B cell (primary cell): ENCODE results near the gene ATP10B. TPM values are rescaled to one million over a fixed set of nuclear protein-coding genes. Genes with fewer than 3 reads are reported as not detected.

ENCODE experiments used
- ATAC-seq: fragments of 200-7000 bp; cut with Tn5 transposase; one replicate; pipeline ENCODE4 v1.10.0; 2021; ENCODE audit warnings: low read depth, mild to moderate bottlenecking, moderate number of reproducible peaks, moderate library complexity
- CTCF ChIA-PET: fragments of 350-600 bp; sonication (Branson Sonifier 250); formaldehyde crosslinking; loops from one replicate; lab custom pipeline; 2021; ENCODE audit warnings: antibody characterized with exemption, inconsistent platforms; lab: Charles Lee
- POLR2A ChIA-PET: fragments of 350-600 bp; sonication (Branson Sonifier 250); formaldehyde crosslinking; loops from one replicate; lab custom pipeline; 2021; ENCODE audit warnings: antibody characterized with exemption; lab: Charles Lee
- DNase-seq: peaks from one replicate; pipeline ENCODE4 v3.0.0; 2013
- H2AFZ ChIP-seq: 2 replicates; pipeline ENCODE4 v1.6.1; 2012; ENCODE audit warnings: mild to moderate bottlenecking, low read depth, low read length; ENCODE audit not compliant: insufficient read depth, poor library complexity, severe bottlenecking
- H3K27ac ChIP-seq, 2 donors: 1 replicate in 1 of 2; 2 replicates in 1 of 2; pipeline ENCODE4 v1.5.1; 2012 to 2013; ENCODE audit warnings: low read length in 2 of 2, mild to moderate bottlenecking in 2 of 2, moderate library complexity in 1 of 2
- H3K27me3 ChIP-seq, 4 experiments: fragments of 200-600 bp in 1 of 4; sonication (generic) in 1 of 4; replicated peaks in 1 of 4; 1 replicate in 2 of 4; 2 replicates in 2 of 4; pipeline versions ENCODE4 v1.6.1 to v1.7.0; 2013 to 2016; ENCODE audit warnings: low read length in 3 of 4, mild to moderate bottlenecking in 2 of 4, mixed read lengths in 1 of 4, moderate library complexity in 1 of 4; ENCODE audit not compliant: insufficient read depth in 4 of 4, control insufficient read depth in 3 of 4; ENCODE audit errors: control extremely low read depth in 1 of 4
- H3K36me3 ChIP-seq, 2 experiments: replicated peaks in 1 of 2; 1 replicate in 1 of 2; 2 replicates in 1 of 2; pipeline versions ENCODE4 v1.6.1 to v1.7.1; 2013; ENCODE audit warnings: low read length in 1 of 2; ENCODE audit not compliant: insufficient read depth in 2 of 2, control insufficient read depth in 1 of 2; ENCODE audit errors: control extremely low read depth in 1 of 2, extremely low read depth in 1 of 2
- H3K4me1 ChIP-seq, 2 donors: fragments of 200-600 bp in 1 of 2; sonication (generic) in 1 of 2; 1 replicate in 1 of 2; 2 replicates in 1 of 2; pipeline versions ENCODE4 v1.5.1 to v1.6.1; 2013 to 2017; ENCODE audit warnings: low read length in 2 of 2; ENCODE audit not compliant: control insufficient read depth in 2 of 2, insufficient read depth in 2 of 2
- H3K4me2 ChIP-seq: replicated peaks from 2 replicates; pipeline ENCODE3; 2012; ENCODE audit warnings: mild to moderate bottlenecking, low read depth, low read length; ENCODE audit not compliant: poor library complexity, severe bottlenecking
- H3K4me3 ChIP-seq, 5 experiments: fragments of 200-600 bp in 1 of 5; sonication (generic) in 1 of 5; 1 replicate in 3 of 5; 2 replicates in 2 of 5; pipeline versions ENCODE4 v1.5.1 to v1.7.0; 2011 to 2016; ENCODE audit warnings: low read length in 4 of 5, mild to moderate bottlenecking in 4 of 5, low read depth in 2 of 5, control low read depth in 1 of 5, moderate library complexity in 1 of 5; ENCODE audit not compliant: insufficient read depth in 1 of 5; ENCODE audit errors: control extremely low read depth in 1 of 5, extremely low read depth in 1 of 5
- H3K79me2 ChIP-seq: fragments of 200-600 bp; sonication (generic); one replicate; pipeline ENCODE4 v1.6.0; 2016; ENCODE audit warnings: low read length; ENCODE audit not compliant: control insufficient read depth, insufficient read depth
- H3K9ac ChIP-seq: fragments of 200-600 bp; sonication (generic); 2 replicates; pipeline ENCODE4 v1.6.1; 2017; ENCODE audit warnings: mild to moderate bottlenecking, low read length, moderate library complexity
- H3K9me3 ChIP-seq, 3 donors: one replicate each; pipeline versions ENCODE4 v1.6.1 to v1.7.1; 2013; ENCODE audit warnings: low read length in 2 of 3; ENCODE audit not compliant: control insufficient read depth in 2 of 3, insufficient read depth in 1 of 3; ENCODE audit errors: control extremely low read depth in 1 of 3
- H4K20me1 ChIP-seq: 2 replicates; pipeline ENCODE4 v1.6.0; 2012; ENCODE audit warnings: mild to moderate bottlenecking, low read length; ENCODE audit not compliant: insufficient read depth, control insufficient read depth, poor library complexity, severe bottlenecking
- H3K27ac Mint-ChIP-seq: one replicate; pipeline ENCODE4 v1.8.0; 2021; ENCODE audit warnings: mixed read lengths
- H3K27me3 Mint-ChIP-seq: one replicate; pipeline ENCODE4 v1.8.0; 2021; ENCODE audit warnings: mixed read lengths
- H3K4me1 Mint-ChIP-seq: one replicate; pipeline ENCODE4 v1.8.0; 2021; ENCODE audit warnings: mixed read lengths
- H3K4me3 Mint-ChIP-seq: one replicate; pipeline ENCODE4 v1.8.0; 2021; ENCODE audit warnings: mixed read lengths
- H3K9me3 Mint-ChIP-seq: one replicate; pipeline ENCODE4 v1.8.0; 2022; ENCODE audit warnings: mixed read lengths; ENCODE audit not compliant: insufficient read depth
- CTCF ChIP-seq: fragments of 200-600 bp; IDR thresholded peaks from one replicate; pipeline ENCODE4 v1.8.0; 2022; ENCODE audit warnings: antibody characterized with exemption, mild to moderate bottlenecking
- EZH2 ChIP-seq: IDR thresholded peaks from 2 replicates; pipeline ENCODE4 v1.6.1; 2012; ENCODE audit warnings: borderline replicate concordance, low read depth, mild to moderate bottlenecking, moderate library complexity, low read length; ENCODE audit not compliant: insufficient read depth, poor library complexity, severe bottlenecking
- WGBS: methylation state at CpG from one replicate; pipeline ENCODE4 v1.1.5; 2013; ENCODE audit warnings: missing lambda C conversion rate; ENCODE audit not compliant: insufficient coverage; 5-methylcytosine and 5-hydroxymethylcytosine counted together
- intact Hi-C: fragments of 100-400 bp; cut with micrococcal nuclease; formaldehyde crosslinking; loops from one replicate; pipeline ENCODE4 v1.10.0; 2022
- polyA plus RNA-seq: library from polyadenylated mRNA; depleted of rRNA; stranded (reverse); fragments of >200 nt; gene quantifications from 2 replicates; pipeline ENCODE4 v1.2.3, GENCODE V29; 2012
- total RNA-seq, 2 donors: library from RNA; stranded (reverse); fragments of 120-200 nt in 1 of 2; gene quantifications; 1 replicate in 1 of 2; 2 replicates in 1 of 2; pipeline versions ENCODE4 v1.2.3 to v1.2.4, GENCODE V29; 2013 to 2022

Gene ATP10B
- total and polyA plus RNA-seq, 2 donors (not counting 1 experiment from before 2014, with no cell fraction given), result not detected

GRCh38 chr5:160844177-160844576, 7.8 kb downstream of the ATP10B start:
- POLR2A ChIA-PET, result no interaction called here
- peaks cover 15% of the 10 kb centered on the region for H3K4me1 Mint-ChIP-seq
- no CpG with 5 or more reads among the region's 2 CpGs for WGBS
- H3K9me3 Mint-ChIP-seq, result no peaks in the 10 kb centered on the region
- no peak overlapping the region for H3K4me3 Mint-ChIP-seq
- Histone ChIP-seq H3K4me2 (no peak overlapping the region), H2AFZ (no peak overlapping the region), H3K4me1 (peaks cover 0 to 8% of the 10 kb centered on the region in 2 donors), H4K20me1 (no peaks in the 10 kb centered on the region), H3K9me3 (no peaks in the 10 kb centered on the region), H3K36me3 (no peaks in the 10 kb centered on the region), H3K4me3 (no peak overlapping the region), H3K27ac (no peak overlapping the region), H3K79me2 (no peaks in the 10 kb centered on the region), H3K9ac (no peak overlapping the region), H3K27me3 (peaks cover 0 to 4% (median 1%) of the 10 kb centered on the region in 4 experiments)
- ATAC-seq, result no peak
- no peak for TF ChIP-seq EZH2
- no peak for TF ChIP-seq CTCF
- intact Hi-C loops, result no loop called here
- peaks cover 5% of the 10 kb centered on the region for H3K27me3 Mint-ChIP-seq
- peak; percentile 3 for DNase-seq
- H3K27ac Mint-ChIP-seq, result no peak overlapping the region
- CTCF ChIA-PET, result no interaction called here

- Mint-ChIP-seq H3K27me3 (peaks cover 5% of the 10 kb centered on the region), H3K4me1 (peaks cover 15% of the 10 kb centered on the region), H3K4me3 (peak overlapping the region; percentile 56), H3K27ac (no peak overlapping the region), H3K9me3 (no peaks in the 10 kb centered on the region)
- ATAC-seq (peak; percentile 60), DNase-seq (peak; percentile 64)
- intact Hi-C loops, result no loop called here
- POLR2A ChIA-PET, result no interaction called here
- no CpG with 5 or more reads among the region's 2 CpGs for WGBS
- Histone ChIP-seq H3K36me3 (no peaks in the 10 kb centered on the region), H3K27me3 (peaks cover 0 to 4% (median 0%) of the 10 kb centered on the region in 4 experiments), H3K27ac (peak overlapping the region in 1 of 2 donors; percentile 8), H4K20me1 (no peaks in the 10 kb centered on the region), H3K79me2 (no peaks in the 10 kb centered on the region), H3K9ac (peak overlapping the region; percentile 42), H2AFZ (peak overlapping the region; percentile 18), H3K9me3 (no peaks in the 10 kb centered on the region), H3K4me3 (peak overlapping the region in 3 of 5 experiments; percentile 39 to 42 (median 40)), H3K4me2 (peak overlapping the region; percentile 39), H3K4me1 (peaks cover 0 to 8% of the 10 kb centered on the region in 2 donors)
- TF ChIP-seq CTCF (no peak), EZH2 (no peak)
- CTCF ChIA-PET, result no interaction called here
Measured at GRCh38 chr5:160843240-160843639, 8.8 kb downstream of the ATP10B start.
